NT2/D1 (cell line): Measurements from ENCODE around the gene RNFT1.

Experiments
- DNase-seq: peaks from one replicate; pipeline ENCODE4 v3.0.0-alpha.2; 2011; ENCODE audit warnings: low read depth, low spot score
- H3K27me3 ChIP-seq: 2 replicates; pipeline ENCODE4 v1.6.0; 2011; ENCODE audit warnings: mild to moderate bottlenecking; ENCODE audit not compliant: insufficient read length, insufficient read depth
- H3K36me3 ChIP-seq: 2 replicates; pipeline ENCODE4 v1.6.1; 2011; ENCODE audit warnings: mild to moderate bottlenecking, low read length, mixed read lengths; ENCODE audit not compliant: insufficient read depth, insufficient read length
- H3K4me1 ChIP-seq: 2 replicates; pipeline ENCODE4 v1.5.1; 2011; ENCODE audit not compliant: insufficient read depth, insufficient read length
- H3K4me3 ChIP-seq: 2 replicates; pipeline ENCODE4 v1.5.1; 2011; ENCODE audit warnings: low read depth; ENCODE audit not compliant: insufficient read length
- H3K9ac ChIP-seq: 2 replicates; pipeline ENCODE4 v1.6.0; 2011; ENCODE audit warnings: low read depth; ENCODE audit not compliant: insufficient read length
- H3K9me3 ChIP-seq: 2 replicates; pipeline ENCODE4 v1.5.1; 2011; ENCODE audit warnings: mild to moderate bottlenecking, low read length; ENCODE audit not compliant: insufficient read depth
- SUZ12 ChIP-seq: IDR thresholded peaks from 2 replicates; pipeline ENCODE4 v1.6.1; 2011; ENCODE audit not compliant: insufficient read length, insufficient read depth; ENCODE audit errors: extremely low read depth
- YY1 ChIP-seq: IDR thresholded peaks from 2 replicates; pipeline ENCODE4 v1.6.1; 2011; ENCODE audit not compliant: insufficient read length, insufficient read depth
- ZNF274 ChIP-seq: IDR thresholded peaks from 2 replicates; pipeline ENCODE4 v1.6.1; 2011; ENCODE audit warnings: mild to moderate bottlenecking, low read depth, low read length

The RNFT1 gene

GRCh38 chr17:59907467-59907866, 57.1 kb downstream of the RNFT1 start:
- Histone ChIP-seq H3K27me3 (no peaks in the 10 kb centered on the region), H3K36me3 (peaks cover 10% of the 10 kb centered on the region), H3K4me1 (no peaks in the 10 kb centered on the region), H3K4me3 (no peak overlapping the region), H3K9ac (no peak overlapping the region), H3K9me3 (no peaks in the 10 kb centered on the region)
- no peak for TF ChIP-seq ZNF274
- DNase-seq, result no peak

DNA sequence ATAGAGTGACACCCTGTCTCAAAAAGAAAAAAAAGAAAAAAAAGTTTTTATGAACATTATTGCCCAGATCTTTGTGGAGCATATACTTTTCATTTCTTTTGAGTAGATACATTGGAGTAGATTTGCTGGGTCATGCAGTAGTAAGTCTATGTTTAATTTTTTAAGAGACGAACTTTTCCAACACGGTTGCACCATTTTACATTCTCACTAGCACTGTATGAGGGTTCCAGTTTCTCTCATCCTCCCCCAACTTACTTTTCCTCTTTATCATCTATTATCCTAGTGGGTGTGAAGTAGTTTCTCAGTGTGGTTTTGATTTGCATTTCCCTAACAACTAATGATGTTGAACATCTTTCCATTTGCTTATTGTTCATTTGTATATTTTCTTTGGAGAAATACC, 61.1 kb downstream of the RNFT1 start:
- no peaks in the 10 kb centered on the region for H3K4me1 ChIP-seq
- peaks cover 2% of the 10 kb centered on the region for H3K36me3 ChIP-seq
- TF ChIP-seq SUZ12 (no peak), ZNF274 (no peak), YY1 (no peak)
- no peak overlapping the region for H3K4me3 ChIP-seq
- H3K9me3 ChIP-seq, result no peaks in the 10 kb centered on the region
- no peak overlapping the region for H3K9ac ChIP-seq
- DNase-seq, result no peak
- no peaks in the 10 kb centered on the region for H3K27me3 ChIP-seq
